Large intestine (tissue), 3 donors: ENCODE results near the gene PRRC1. TPM values are rescaled to one million over a fixed set of nuclear protein-coding genes. Genes with fewer than 3 reads are reported as not detected.

Experiments
- DNase-seq, 2 donors: peaks; one replicate each; pipeline versions ENCODE4 v3.0.0 to v3.0.0-alpha.2; 2013
- H3K27ac ChIP-seq: one replicate; pipeline ENCODE4 v1.5.1; 2013; ENCODE audit warnings: low read length
- H3K27me3 ChIP-seq: 2 replicates; pipeline ENCODE4 v1.6.1; 2013; ENCODE audit warnings: low read length; ENCODE audit not compliant: control insufficient read depth, insufficient read depth
- H3K36me3 ChIP-seq: 2 replicates; pipeline ENCODE4 v1.6.1; 2013; ENCODE audit warnings: low read length; ENCODE audit not compliant: control insufficient read depth, insufficient read depth
- H3K4me1 ChIP-seq: one replicate; pipeline ENCODE4 v1.6.1; 2013; ENCODE audit warnings: low read length; ENCODE audit not compliant: control insufficient read depth, insufficient read depth
- H3K4me3 ChIP-seq: one replicate; pipeline ENCODE4 v1.5.1; 2013; ENCODE audit warnings: low read length
- H3K9me3 ChIP-seq: one replicate; pipeline ENCODE4 v1.6.1; 2013; ENCODE audit warnings: mild to moderate bottlenecking, low read depth, low read length, moderate library complexity; ENCODE audit not compliant: control insufficient read depth
- WGBS: methylation state at CpG from one replicate; pipeline ENCODE4 v1.1.5; 2013; ENCODE audit warnings: low lambda C conversion rate; ENCODE audit not compliant: insufficient coverage; 5-methylcytosine and 5-hydroxymethylcytosine counted together
- polyA plus RNA-seq: library from polyadenylated mRNA; unstranded; fragments of 120-200 nt; gene quantifications from one replicate; pipeline ENCODE4 v1.2.1, GENCODE V29; 2013

Gene PRRC1
- polyA plus RNA-seq, 1 donor: 75.5 TPM

GRCh38 chr5:127574852-127575679, 57.6 kb downstream of the PRRC1 start:
- Histone ChIP-seq H3K9me3 (peaks cover 10% of the 10 kb centered on the region), H3K4me3 (no peak overlapping the region), H3K4me1 (no peaks in the 10 kb centered on the region), H3K36me3 (no peaks in the 10 kb centered on the region), H3K27ac (no peak overlapping the region), H3K27me3 (no peaks in the 10 kb centered on the region)
- WGBS: 70% methylated on average over 3 of the region's 5 CpGs
- no peak for DNase-seq

- no peak overlapping the region for H3K4me3 ChIP-seq
- peaks cover 10% of the 10 kb centered on the region for H3K9me3 ChIP-seq
- H3K27me3 ChIP-seq: no peaks in the 10 kb centered on the region
- DNase-seq: no peak
- H3K27ac ChIP-seq: no peak overlapping the region
- H3K4me1 ChIP-seq: no peaks in the 10 kb centered on the region
- no peaks in the 10 kb centered on the region for H3K36me3 ChIP-seq
- WGBS: 86% methylated on average over 1 of the region's 1 CpG
Observed at GRCh38 chr5:127577458-127577857, 60.0 kb downstream of the PRRC1 start.

GRCh38 chr5:127580731-127581130, 63.3 kb downstream of the PRRC1 start:
- no peaks in the 10 kb centered on the region for H3K36me3 ChIP-seq
- H3K4me1 ChIP-seq: no peaks in the 10 kb centered on the region
- H3K4me3 ChIP-seq: no peak overlapping the region
- WGBS: 100% methylated on average over 2 of the region's 2 CpGs
- H3K27ac ChIP-seq: no peak overlapping the region
- H3K27me3 ChIP-seq: no peaks in the 10 kb centered on the region
- no peak for DNase-seq
- H3K9me3 ChIP-seq: peaks cover 3% of the 10 kb centered on the region

- Histone ChIP-seq H3K4me3 (no peak overlapping the region), H3K27me3 (no peaks in the 10 kb centered on the region), H3K27ac (no peak overlapping the region), H3K36me3 (no peaks in the 10 kb centered on the region), H3K9me3 (no peaks in the 10 kb centered on the region), H3K4me1 (no peaks in the 10 kb centered on the region)
- WGBS: 100% methylated on average over 2 of the region's 2 CpGs
- no peak for DNase-seq
Observed at GRCh38 chr5:127581450-127581849, 64.0 kb downstream of the PRRC1 start.

- Histone ChIP-seq H3K27me3 (no peaks in the 10 kb centered on the region), H3K4me1 (no peaks in the 10 kb centered on the region), H3K36me3 (no peaks in the 10 kb centered on the region), H3K27ac (no peak overlapping the region), H3K4me3 (no peak overlapping the region), H3K9me3 (no peaks in the 10 kb centered on the region)
- no peak for DNase-seq
- no CpG with 5 or more reads among the region's 3 CpGs for WGBS
Observed at GRCh38 chr5:127582773-127583370, 65.4 kb downstream of the PRRC1 start.

- Histone ChIP-seq H3K4me1 (no peaks in the 10 kb centered on the region), H3K9me3 (no peaks in the 10 kb centered on the region), H3K36me3 (no peaks in the 10 kb centered on the region), H3K4me3 (no peak overlapping the region), H3K27ac (no peak overlapping the region), H3K27me3 (no peaks in the 10 kb centered on the region)
- DNase-seq: no peak
- no CpG with 5 or more reads among the region's 1 CpG for WGBS
Observed at GRCh38 chr5:127583866-127584265, 66.4 kb downstream of the PRRC1 start.

- H3K9me3 ChIP-seq: no peaks in the 10 kb centered on the region
- no peak for DNase-seq
- no peaks in the 10 kb centered on the region for H3K27me3 ChIP-seq
- no CpG with 5 or more reads among the region's 3 CpGs for WGBS
- H3K4me1 ChIP-seq: no peaks in the 10 kb centered on the region
- no peaks in the 10 kb centered on the region for H3K36me3 ChIP-seq
- H3K27ac ChIP-seq: no peak overlapping the region
- H3K4me3 ChIP-seq: no peak overlapping the region
Observed at GRCh38 chr5:127585661-127586060, 68.2 kb downstream of the PRRC1 start.

GRCh38 chr5:127586066-127586770, 68.8 kb downstream of the PRRC1 start:
- Histone ChIP-seq H3K4me3 (no peak overlapping the region), H3K27me3 (no peaks in the 10 kb centered on the region), H3K27ac (no peak overlapping the region), H3K36me3 (no peaks in the 10 kb centered on the region), H3K9me3 (no peaks in the 10 kb centered on the region), H3K4me1 (no peaks in the 10 kb centered on the region)
- peak; percentile 10 to 45 for DNase-seq
- WGBS: no CpG with 5 or more reads among the region's 5 CpGs

GRCh38 chr5:127586811-127587210, 69.4 kb downstream of the PRRC1 start:
- Histone ChIP-seq H3K27ac (no peak overlapping the region), H3K4me1 (no peaks in the 10 kb centered on the region), H3K9me3 (no peaks in the 10 kb centered on the region), H3K4me3 (no peak overlapping the region), H3K27me3 (no peaks in the 10 kb centered on the region), H3K36me3 (no peaks in the 10 kb centered on the region)
- no peak for DNase-seq

- no peaks in the 10 kb centered on the region for H3K36me3 ChIP-seq
- no peak for DNase-seq
Observed at GRCh38 chr5:127587246-127587917, 69.9 kb downstream of the PRRC1 start.

More at GRCh38 chr5:127587246-127587917, 69.9 kb downstream of the PRRC1 start:
- no peaks in the 10 kb centered on the region for H3K9me3 ChIP-seq
- no peaks in the 10 kb centered on the region for H3K4me1 ChIP-seq
- H3K4me3 ChIP-seq: no peak overlapping the region
- 100% methylated on average over 1 of the region's 4 CpGs for WGBS
- H3K27ac ChIP-seq: no peak overlapping the region
- H3K27me3 ChIP-seq: no peaks in the 10 kb centered on the region
